ENCODE measurements around the gene EFCC1.
"Not testable (repeated sequence)": the region's sequence is repeated elsewhere in the genome, so short reads cannot be mapped to it uniquely, and the experiment has no call there.

Gene EFCC1

DNA sequence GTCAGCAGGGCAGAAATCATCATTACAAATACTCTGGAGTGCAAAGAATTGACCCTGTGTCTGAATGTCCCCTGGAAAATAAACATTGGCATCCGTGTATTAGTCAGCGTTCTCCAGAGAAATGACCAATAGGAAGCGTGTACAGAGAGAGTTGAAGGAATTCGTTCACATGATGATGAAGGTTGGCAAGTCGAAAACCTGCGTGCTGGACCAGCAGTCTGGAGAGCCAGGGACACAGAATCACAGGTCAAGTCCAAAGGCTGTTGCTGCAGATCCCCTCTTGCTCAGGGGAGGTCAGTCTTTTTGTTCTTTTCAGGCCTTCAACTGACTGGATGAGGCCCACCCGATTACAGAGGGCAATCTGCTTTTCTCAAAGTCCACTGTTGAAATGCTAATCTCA is 76.1 kb downstream of the EFCC1 start:
- DNase-seq (ENCODE audit: low read depth in 2 of 2), result no peak

DNA sequence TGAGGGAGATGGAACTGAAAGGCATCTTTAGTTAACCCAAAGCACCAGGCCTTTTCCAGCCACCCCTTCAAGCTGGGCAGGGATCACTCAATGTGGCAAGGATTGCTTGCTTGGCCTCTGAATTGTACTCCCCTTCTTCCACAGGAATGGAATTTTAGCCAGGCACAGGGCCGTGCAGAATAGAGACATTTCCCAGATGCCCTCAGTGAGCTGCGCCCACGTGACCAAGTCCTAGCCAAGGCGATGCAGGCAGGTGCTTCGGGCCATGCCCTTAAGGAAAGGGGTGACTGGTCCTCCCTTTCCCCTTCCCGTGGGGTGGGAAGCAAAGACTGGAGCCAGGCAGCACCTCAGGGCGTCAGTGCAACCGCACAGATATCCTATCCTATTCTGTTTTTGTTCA is 77.4 kb downstream of the EFCC1 start:
- no peak for DNase-seq (ENCODE audit: low read depth in 2 of 2)

DNA sequence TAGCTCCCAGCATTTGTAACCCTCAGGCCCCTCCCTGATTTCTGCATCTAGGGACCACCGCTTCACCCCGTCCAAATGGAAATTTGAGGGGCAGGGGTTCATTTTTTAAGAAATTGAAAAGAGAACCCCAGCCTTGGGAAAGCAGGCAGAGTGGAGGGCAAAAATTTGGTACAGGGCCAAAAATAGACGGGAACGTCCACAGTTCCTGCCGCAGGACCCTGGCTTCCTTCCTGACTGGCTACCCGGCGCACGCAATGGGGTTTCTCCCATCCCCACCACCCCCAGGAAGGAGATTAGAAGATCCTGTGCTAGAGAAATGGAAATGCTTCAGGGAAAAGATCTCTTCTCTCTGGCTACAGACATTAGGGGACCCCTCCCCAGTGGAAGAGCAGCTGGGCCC is 80.4 kb downstream of the EFCC1 start:
- no peak for DNase-seq (ENCODE audit: low read depth in 2 of 2)

DNA sequence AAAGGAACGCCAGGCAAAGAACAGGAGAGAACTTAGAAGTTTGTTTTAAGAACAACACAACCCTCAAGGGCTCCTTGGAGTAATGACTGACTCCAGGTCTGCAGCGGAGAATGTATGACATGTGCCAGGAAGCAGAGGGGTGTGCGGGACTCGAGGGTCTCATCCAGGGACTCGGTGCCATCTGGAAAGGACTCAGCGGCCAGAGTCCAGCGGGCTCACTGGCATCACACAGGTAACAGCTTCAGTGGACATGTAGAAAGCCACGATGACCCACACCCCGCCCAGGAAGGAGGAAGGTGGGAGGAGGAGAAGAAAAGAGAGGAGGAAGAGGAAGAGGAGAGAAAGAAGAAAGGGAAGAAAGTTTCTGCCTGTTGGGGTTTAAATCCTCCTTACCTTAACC is 80.9 kb downstream of the EFCC1 start:
- no peak for DNase-seq (ENCODE audit: low read depth in 2 of 2)

DNA sequence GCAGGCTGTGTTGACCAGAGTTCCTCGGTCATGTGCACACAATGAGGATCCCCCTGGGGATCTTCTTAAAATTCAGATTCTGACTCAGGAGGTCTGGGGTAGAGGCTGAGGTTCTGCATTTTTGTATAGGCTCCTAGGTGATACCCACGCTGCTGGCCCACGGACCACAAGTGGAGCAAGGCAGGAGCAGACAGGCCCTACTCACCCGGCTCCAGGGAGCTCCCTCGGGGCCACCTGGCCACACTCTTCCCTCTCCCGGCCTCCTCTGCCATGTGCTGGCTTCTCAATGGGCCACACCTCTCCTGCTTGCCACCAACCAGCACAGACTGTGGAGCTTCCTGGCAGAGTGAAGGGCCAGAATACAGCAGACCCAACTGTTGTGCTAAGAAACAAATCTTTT is 83.4 kb downstream of the EFCC1 start:
- no peak for DNase-seq (ENCODE audit: low read depth in 2 of 2)

DNA sequence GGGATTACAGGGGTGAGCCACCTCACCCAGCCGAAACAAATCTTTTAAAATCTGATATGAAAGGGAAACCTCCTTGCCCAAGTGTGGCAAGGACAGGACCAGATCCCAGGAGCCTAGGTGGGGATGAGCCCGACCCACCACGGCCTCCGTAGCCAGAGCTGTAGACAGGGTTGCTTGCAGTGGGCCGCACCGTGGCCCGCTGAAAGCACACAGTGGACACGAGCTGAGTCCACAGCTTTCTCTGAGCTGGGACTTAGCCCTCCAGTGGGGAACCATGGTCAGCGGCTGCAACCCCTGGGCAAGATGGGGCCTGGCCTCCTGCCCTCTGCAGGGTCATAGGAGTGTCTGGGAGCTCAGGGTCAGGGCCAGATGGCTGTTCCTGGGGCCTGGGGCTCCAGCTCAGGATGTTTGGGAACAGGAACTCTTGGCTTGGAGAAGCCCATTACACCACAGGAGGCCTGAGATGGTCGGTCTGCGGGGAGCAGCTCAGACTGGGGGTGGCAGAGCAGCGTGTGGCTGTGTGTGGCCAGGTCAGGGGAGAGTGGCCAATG is 84.1 kb downstream of the EFCC1 start:
- DNase-seq (ENCODE audit: low read depth in 2 of 2), result no peak

DNA sequence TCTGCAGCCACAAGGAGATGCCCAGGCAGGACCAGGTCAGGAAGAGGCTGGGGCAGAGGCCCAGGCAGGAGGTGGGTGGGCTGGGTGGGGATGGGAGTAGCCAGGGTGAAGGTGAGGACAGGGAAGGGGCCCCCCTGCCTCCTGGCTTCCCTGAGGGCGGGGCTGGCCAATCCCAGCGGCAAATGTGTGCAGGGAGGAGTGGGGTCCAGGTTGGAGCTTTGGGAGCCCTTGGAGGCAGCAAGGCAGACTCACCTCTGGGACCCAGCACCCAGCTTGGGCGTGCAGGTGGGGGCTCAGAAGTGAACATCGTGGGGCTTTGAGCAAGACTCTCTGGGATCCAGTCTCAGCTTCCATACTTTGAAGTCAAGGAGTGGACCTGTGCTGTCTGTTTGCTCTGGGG is 84.7 kb downstream of the EFCC1 start:
- no peak for DNase-seq (ENCODE audit: low read depth in 2 of 2)

DNA sequence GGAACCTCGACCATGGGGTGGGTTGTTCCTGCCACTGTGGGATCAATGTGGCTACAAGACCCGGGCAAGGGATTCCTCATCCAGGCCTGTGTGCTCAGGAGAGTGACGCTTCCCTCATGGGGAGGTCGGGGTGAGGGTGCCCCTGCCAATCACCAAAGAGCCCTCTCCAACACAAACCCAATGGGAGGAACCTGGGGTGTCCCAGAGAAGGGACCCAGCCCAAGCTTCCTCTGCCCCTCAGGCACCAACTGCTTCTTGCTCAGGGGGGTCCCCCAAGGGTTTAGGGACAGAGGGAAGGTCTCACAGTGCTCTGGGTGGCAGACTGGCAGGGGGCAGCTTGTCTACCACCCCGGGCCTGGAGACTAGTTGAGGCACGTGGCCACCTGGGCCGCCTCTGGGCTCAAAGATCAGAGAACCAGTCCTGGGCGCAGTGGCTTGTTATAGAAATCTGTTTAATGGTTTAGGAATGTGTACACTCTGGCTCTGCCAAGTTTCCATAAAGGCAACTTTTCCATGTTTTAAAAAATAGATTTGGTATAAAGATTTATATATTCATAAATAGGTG is 86.1 kb downstream of the EFCC1 start:
- no peak for DNase-seq (ENCODE audit: low read depth in 2 of 2)

DNA sequence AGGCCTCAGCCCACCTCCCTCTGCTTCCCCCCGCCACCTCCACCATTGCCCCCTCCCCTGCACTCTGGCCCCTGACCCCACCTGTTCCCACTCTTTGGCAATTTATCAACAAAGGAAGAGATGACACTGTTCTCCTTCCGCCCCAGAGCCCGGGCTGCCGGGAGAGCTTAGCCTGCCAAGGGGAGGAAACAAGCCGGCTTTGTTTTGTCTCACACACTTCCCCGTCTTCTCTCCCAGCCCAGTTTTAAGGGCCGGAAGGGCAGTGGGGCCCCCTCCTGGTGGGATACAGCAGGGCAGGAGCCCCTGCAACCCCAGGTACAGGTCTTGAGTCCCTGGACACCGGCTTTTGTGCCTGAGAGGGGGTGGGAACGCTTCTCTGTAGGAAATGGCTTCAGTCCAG is 86.8 kb downstream of the EFCC1 start:
- DNase-seq (ENCODE audit: low read depth in 2 of 2), result not testable (repeated sequence)

DNA sequence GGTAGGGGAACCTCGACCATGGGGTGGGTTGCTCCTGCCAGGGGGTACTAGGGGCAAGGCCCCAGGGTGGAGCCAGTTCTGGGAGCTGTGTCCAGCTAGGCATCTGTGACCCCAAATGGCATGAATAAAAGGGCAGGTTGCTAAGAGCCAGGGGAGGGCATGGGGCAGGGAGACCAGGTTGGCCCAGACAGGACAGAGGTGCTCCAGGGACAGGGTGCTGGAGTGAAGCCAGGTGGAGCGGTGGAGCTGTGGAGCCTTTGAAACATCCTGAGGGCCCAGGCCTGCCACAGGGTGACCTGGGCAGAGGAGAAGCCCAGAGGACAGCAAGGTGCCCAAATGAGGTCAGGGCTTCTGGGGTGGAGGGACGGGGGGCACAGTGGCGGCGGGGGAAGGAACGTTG is 87.2 kb downstream of the EFCC1 start:
- not testable (repeated sequence) for DNase-seq (ENCODE audit: low read depth in 2 of 2)

Data from stimulated activated CD4-positive, alpha-beta T cell treated with anti-CD3 and anti-CD28 coated beads, Interleukin-1b, Interleukin-23, amount 100 ng/mL, for 1 hour (primary cell).